Measurements from ENCODE around the gene HEMK1.

HEMK1 gene

GRCh38 chr3:50551054-50551659, 18.2 kb upstream of the HEMK1 start:
- no peak overlapping the region for H3K9ac ChIP-seq
- no peak overlapping the region for H3K4me2 ChIP-seq
- no peaks in the 10 kb centered on the region for H3K4me1 ChIP-seq (ENCODE audit: low read depth, poor library complexity, severe bottlenecking)
- no peak overlapping the region for H3K27ac ChIP-seq
- H3K36me3 ChIP-seq (ENCODE audit: insufficient read depth), result no peaks in the 10 kb centered on the region
- no peaks in the 10 kb centered on the region for H3K27me3 ChIP-seq (ENCODE audit: insufficient read depth, low read depth)
- no peaks in the 10 kb centered on the region for H3K79me2 ChIP-seq (ENCODE audit: insufficient read depth, low read depth)
- TF ChIP-seq CTCF (conservative IDR thresholded peaks at IDR 0.05; ENCODE audit: low read depth, low read length), result no peak
- no peak overlapping the region for H3K4me3 ChIP-seq (IDR thresholded peaks at IDR 0.05; ENCODE audit: insufficient read depth, low read depth, low read length)
- H4K20me1 ChIP-seq (ENCODE audit: insufficient read depth), result no peaks in the 10 kb centered on the region
- H2AFZ ChIP-seq (ENCODE audit: low read depth), result no peak overlapping the region

GRCh38 chr3:50551681-50552435, 17.5 kb upstream of the HEMK1 start:
- no peaks in the 10 kb centered on the region for H3K79me2 ChIP-seq (ENCODE audit: insufficient read depth, low read depth)
- H3K27me3 ChIP-seq (ENCODE audit: insufficient read depth, low read depth), result no peaks in the 10 kb centered on the region
- H3K4me3 ChIP-seq (IDR thresholded peaks at IDR 0.05; ENCODE audit: insufficient read depth, low read depth, low read length), result no peak overlapping the region
- H4K20me1 ChIP-seq (ENCODE audit: insufficient read depth), result no peaks in the 10 kb centered on the region
- no peak for TF ChIP-seq CTCF (conservative IDR thresholded peaks at IDR 0.05; ENCODE audit: low read depth, low read length)
- H3K36me3 ChIP-seq (ENCODE audit: insufficient read depth), result no peaks in the 10 kb centered on the region
- H3K9ac ChIP-seq, result no peak overlapping the region
- no peak overlapping the region for H3K4me2 ChIP-seq
- H3K27ac ChIP-seq, result no peak overlapping the region
- no peak overlapping the region for H2AFZ ChIP-seq (ENCODE audit: low read depth)
- H3K4me1 ChIP-seq (ENCODE audit: low read depth, poor library complexity, severe bottlenecking), result no peaks in the 10 kb centered on the region

GRCh38 chr3:50552598-50552997, 16.7 kb upstream of the HEMK1 start:
- Histone ChIP-seq H3K4me3 (IDR thresholded peaks at IDR 0.05; ENCODE audit: insufficient read depth, low read depth, low read length) (no peak overlapping the region), H4K20me1 (ENCODE audit: insufficient read depth) (no peaks in the 10 kb centered on the region), H3K36me3 (ENCODE audit: insufficient read depth) (no peaks in the 10 kb centered on the region), H3K79me2 (ENCODE audit: insufficient read depth, low read depth) (no peaks in the 10 kb centered on the region), H3K27me3 (ENCODE audit: insufficient read depth, low read depth) (no peaks in the 10 kb centered on the region), H2AFZ (ENCODE audit: low read depth) (no peak overlapping the region), H3K9ac (no peak overlapping the region), H3K27ac (no peak overlapping the region), H3K4me2 (no peak overlapping the region), H3K4me1 (ENCODE audit: low read depth, poor library complexity, severe bottlenecking) (no peaks in the 10 kb centered on the region)
- TF ChIP-seq CTCF (conservative IDR thresholded peaks at IDR 0.05; ENCODE audit: low read depth, low read length), result no peak

GRCh38 chr3:50554553-50554952, 14.8 kb upstream of the HEMK1 start:
- Histone ChIP-seq H3K4me2 (no peak overlapping the region), H3K79me2 (ENCODE audit: insufficient read depth, low read depth) (no peaks in the 10 kb centered on the region), H3K4me1 (ENCODE audit: low read depth, poor library complexity, severe bottlenecking) (no peaks in the 10 kb centered on the region), H3K27me3 (ENCODE audit: insufficient read depth, low read depth) (no peaks in the 10 kb centered on the region), H2AFZ (ENCODE audit: low read depth) (no peak overlapping the region), H3K4me3 (IDR thresholded peaks at IDR 0.05; ENCODE audit: insufficient read depth, low read depth, low read length) (no peak overlapping the region), H3K36me3 (ENCODE audit: insufficient read depth) (no peaks in the 10 kb centered on the region), H3K9ac (no peak overlapping the region), H4K20me1 (ENCODE audit: insufficient read depth) (no peaks in the 10 kb centered on the region), H3K27ac (no peak overlapping the region)
- no peak for TF ChIP-seq CTCF (conservative IDR thresholded peaks at IDR 0.05; ENCODE audit: low read depth, low read length)

All from KMS-11 (cell line).